ENCODE results near the gene KAT6B. TPM values are rescaled to one million over a fixed set of nuclear protein-coding genes. Genes with fewer than 3 reads are reported as not detected.

The KAT6B gene
- total and polyA plus RNA-seq, 2 experiments from 2014 or later, result 15.8 to 36.2 TPM

- Histone ChIP-seq H3K4me2 (no peak overlapping the region), H3K4me1 (ENCODE audit: insufficient read depth) (no peaks in the 10 kb centered on the region), H3K9me3 (ENCODE audit: low read depth) (no peaks in the 10 kb centered on the region), H3K27me3 (no peaks in the 10 kb centered on the region), H4K20me1 (ENCODE audit: insufficient read depth, poor library complexity, severe bottlenecking) (no peaks in the 10 kb centered on the region), H2AFZ (no peak overlapping the region), H3K27ac (no peak overlapping the region), H3K79me2 (no peaks in the 10 kb centered on the region), H3K9me2 (replicated peaks; ENCODE audit: insufficient read depth) (no peaks in the 10 kb centered on the region), H3K36me3 (replicated peaks; ENCODE audit: insufficient read depth, low read depth) (no peaks in the 10 kb centered on the region), H3K4me3 (no peak overlapping the region)
- no peak for DNase-seq (ENCODE audit: low spot score)
- WGBS (ENCODE audit: low lambda C conversion rate, missing lambda C conversion rate), result 37% methylated on average over 1 of the region's 1 CpG
- TF ChIP-seq CTCF (IDR thresholded peaks at IDR 0.05; ENCODE audit: poor library complexity) (no peak), EZH2phosphoT487 (IDR thresholded peaks at IDR 0.05; ENCODE audit: low read depth, severe bottlenecking, unreplicated experiment) (no peak), EZH2 (IDR thresholded peaks at IDR 0.05; ENCODE audit: borderline replicate concordance) (no peak)
Observed at GRCh38 chr10:74794531-74794930, 31.9 kb upstream of the KAT6B start.

DNA sequence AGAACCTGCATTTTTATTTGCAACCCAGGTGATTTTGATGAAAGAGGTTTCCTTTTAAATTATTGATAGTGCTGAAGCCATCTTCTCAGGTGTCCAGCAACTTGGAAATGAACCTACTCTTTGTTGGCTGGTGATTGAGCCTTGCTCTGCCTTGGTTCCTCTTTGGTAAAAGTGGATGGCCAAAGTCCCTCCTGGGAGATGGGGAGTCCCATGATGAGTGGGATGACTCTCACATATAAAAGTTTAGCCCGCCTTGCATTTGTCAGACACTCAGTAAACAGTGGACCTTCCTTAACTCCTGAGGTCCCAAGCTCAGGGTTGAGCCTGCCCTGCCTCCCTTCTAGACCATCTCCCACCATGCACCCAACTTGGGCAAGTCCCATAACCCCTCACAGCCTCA is 28.9 kb upstream of the KAT6B start:
- H3K27me3 ChIP-seq, result no peaks in the 10 kb centered on the region
- H3K4me1 ChIP-seq (ENCODE audit: insufficient read depth), result no peaks in the 10 kb centered on the region
- no peak for TF ChIP-seq EZH2phosphoT487 (IDR thresholded peaks at IDR 0.05; ENCODE audit: low read depth, severe bottlenecking, unreplicated experiment)
- TF ChIP-seq CTCF (IDR thresholded peaks at IDR 0.05; ENCODE audit: poor library complexity), result no peak
- TF ChIP-seq EZH2 (IDR thresholded peaks at IDR 0.05; ENCODE audit: borderline replicate concordance), result no peak
- no peaks in the 10 kb centered on the region for H3K9me3 ChIP-seq (ENCODE audit: low read depth)
- no peak overlapping the region for H2AFZ ChIP-seq
- H4K20me1 ChIP-seq (ENCODE audit: insufficient read depth, poor library complexity, severe bottlenecking), result no peaks in the 10 kb centered on the region
- no peaks in the 10 kb centered on the region for H3K36me3 ChIP-seq (replicated peaks; ENCODE audit: insufficient read depth, low read depth)
- WGBS (ENCODE audit: low lambda C conversion rate, missing lambda C conversion rate), result 81% methylated on average over 1 of the region's 1 CpG
- no peak for DNase-seq (ENCODE audit: low spot score)
- H3K4me3 ChIP-seq, result no peak overlapping the region
- H3K79me2 ChIP-seq, result no peaks in the 10 kb centered on the region
- no peaks in the 10 kb centered on the region for H3K9me2 ChIP-seq (replicated peaks; ENCODE audit: insufficient read depth)
- H3K4me2 ChIP-seq, result no peak overlapping the region
- no peak overlapping the region for H3K27ac ChIP-seq

GRCh38 chr10:74799721-74800221 is 26.6 kb upstream of the KAT6B start:
- 81% methylated on average over 5 of the region's 5 CpGs for WGBS (ENCODE audit: low lambda C conversion rate, missing lambda C conversion rate)
- H3K9me2 ChIP-seq (replicated peaks; ENCODE audit: insufficient read depth), result no peaks in the 10 kb centered on the region
- no peak overlapping the region for H3K27ac ChIP-seq
- no peaks in the 10 kb centered on the region for H3K79me2 ChIP-seq
- no peaks in the 10 kb centered on the region for H4K20me1 ChIP-seq (ENCODE audit: insufficient read depth, poor library complexity, severe bottlenecking)
- no peak overlapping the region for H2AFZ ChIP-seq
- no peak for DNase-seq (ENCODE audit: low spot score)
- no peaks in the 10 kb centered on the region for H3K4me1 ChIP-seq (ENCODE audit: insufficient read depth)
- TF ChIP-seq CTCF (IDR thresholded peaks at IDR 0.05; ENCODE audit: poor library complexity), result no peak
- TF ChIP-seq EZH2phosphoT487 (IDR thresholded peaks at IDR 0.05; ENCODE audit: low read depth, severe bottlenecking, unreplicated experiment), result no peak
- no peak for TF ChIP-seq EZH2 (IDR thresholded peaks at IDR 0.05; ENCODE audit: borderline replicate concordance)
- no peaks in the 10 kb centered on the region for H3K27me3 ChIP-seq
- H3K36me3 ChIP-seq (replicated peaks; ENCODE audit: insufficient read depth, low read depth), result no peaks in the 10 kb centered on the region
- no peak overlapping the region for H3K4me3 ChIP-seq
- no peaks in the 10 kb centered on the region for H3K9me3 ChIP-seq (ENCODE audit: low read depth)
- no peak overlapping the region for H3K4me2 ChIP-seq

GRCh38 chr10:74801447-74801846 is 25.0 kb upstream of the KAT6B start:
- Histone ChIP-seq H3K9me3 (ENCODE audit: low read depth) (no peaks in the 10 kb centered on the region), H3K4me2 (no peak overlapping the region), H3K79me2 (no peaks in the 10 kb centered on the region), H2AFZ (no peak overlapping the region), H3K27me3 (no peaks in the 10 kb centered on the region), H3K4me3 (no peak overlapping the region), H3K36me3 (replicated peaks; ENCODE audit: insufficient read depth, low read depth) (no peaks in the 10 kb centered on the region), H3K9me2 (replicated peaks; ENCODE audit: insufficient read depth) (no peaks in the 10 kb centered on the region), H3K27ac (no peak overlapping the region), H4K20me1 (ENCODE audit: insufficient read depth, poor library complexity, severe bottlenecking) (no peaks in the 10 kb centered on the region), H3K4me1 (ENCODE audit: insufficient read depth) (no peaks in the 10 kb centered on the region)
- no peak for DNase-seq (ENCODE audit: low spot score)
- WGBS (ENCODE audit: low lambda C conversion rate, missing lambda C conversion rate), result 92% methylated on average over 2 of the region's 2 CpGs
- TF ChIP-seq EZH2 (IDR thresholded peaks at IDR 0.05; ENCODE audit: borderline replicate concordance) (no peak), EZH2phosphoT487 (IDR thresholded peaks at IDR 0.05; ENCODE audit: low read depth, severe bottlenecking, unreplicated experiment) (no peak), CTCF (IDR thresholded peaks at IDR 0.05; ENCODE audit: poor library complexity) (no peak)

Measured in hepatocyte (in vitro differentiated cells).